Neural progenitor cell (in vitro differentiated cells): Measurements from ENCODE around the gene CREB3L2.

ENCODE experiments used
- EZH2 ChIP-seq: fragments of 200-600 bp; sonication (generic); IDR thresholded peaks from 2 replicates; pipeline ENCODE4 v1.6.1; 2017; ENCODE audit warnings: antibody characterized with exemption, mild to moderate bottlenecking, moderate library complexity
- EZH2phosphoT487 ChIP-seq: fragments of 200-600 bp; sonication (generic); IDR thresholded peaks from 2 replicates; pipeline ENCODE4 v1.6.1; 2017; ENCODE audit warnings: antibody characterized with exemption
- TF ChIP-seq, protein P1 (sequence below): fragments of 200-600 bp; sonication (generic); IDR thresholded peaks from 2 replicates; pipeline ENCODE4 v1.5.1; 2017; ENCODE audit warnings: antibody characterized with exemption, mild to moderate bottlenecking

DNA sequence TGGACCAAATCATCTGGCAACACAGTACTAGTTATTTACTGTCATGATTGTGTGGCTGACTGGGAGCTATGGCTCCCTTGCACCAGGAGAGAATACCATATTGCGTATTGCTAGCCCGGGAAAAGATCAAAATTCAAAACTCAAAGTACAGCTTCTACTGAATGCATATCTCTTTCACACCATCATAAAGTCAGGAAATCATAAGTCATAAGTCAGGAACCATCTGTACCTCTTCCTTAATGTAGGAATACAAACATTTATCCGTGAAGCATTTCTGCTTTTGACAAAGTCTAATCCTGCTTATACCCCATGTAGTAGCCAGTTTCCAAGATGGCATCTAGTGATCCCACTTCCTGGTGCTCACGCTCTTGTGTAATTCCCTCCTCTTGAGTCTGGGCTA is 2.2 kb upstream of the CREB3L2 start:
- TF ChIP-seq, protein P1, sequence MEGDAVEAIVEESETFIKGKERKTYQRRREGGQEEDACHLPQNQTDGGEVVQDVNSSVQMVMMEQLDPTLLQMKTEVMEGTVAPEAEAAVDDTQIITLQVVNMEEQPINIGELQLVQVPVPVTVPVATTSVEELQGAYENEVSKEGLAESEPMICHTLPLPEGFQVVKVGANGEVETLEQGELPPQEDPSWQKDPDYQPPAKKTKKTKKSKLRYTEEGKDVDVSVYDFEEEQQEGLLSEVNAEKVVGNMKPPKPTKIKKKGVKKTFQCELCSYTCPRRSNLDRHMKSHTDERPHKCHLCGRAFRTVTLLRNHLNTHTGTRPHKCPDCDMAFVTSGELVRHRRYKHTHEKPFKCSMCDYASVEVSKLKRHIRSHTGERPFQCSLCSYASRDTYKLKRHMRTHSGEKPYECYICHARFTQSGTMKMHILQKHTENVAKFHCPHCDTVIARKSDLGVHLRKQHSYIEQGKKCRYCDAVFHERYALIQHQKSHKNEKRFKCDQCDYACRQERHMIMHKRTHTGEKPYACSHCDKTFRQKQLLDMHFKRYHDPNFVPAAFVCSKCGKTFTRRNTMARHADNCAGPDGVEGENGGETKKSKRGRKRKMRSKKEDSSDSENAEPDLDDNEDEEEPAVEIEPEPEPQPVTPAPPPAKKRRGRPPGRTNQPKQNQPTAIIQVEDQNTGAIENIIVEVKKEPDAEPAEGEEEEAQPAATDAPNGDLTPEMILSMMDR = no peak
- TF ChIP-seq EZH2phosphoT487 (no peak), EZH2 (no peak)
